ENCODE data around the gene ELOA. TPM values are rescaled to one million over a fixed set of nuclear protein-coding genes. Genes with fewer than 3 reads are reported as not detected.
"Not testable (repeated sequence)": the region's sequence is repeated elsewhere in the genome, so short reads cannot be mapped to it uniquely, and the experiment has no call there.

The ELOA gene
- total RNA-seq, 1 donor = 42.1 TPM

DNA sequence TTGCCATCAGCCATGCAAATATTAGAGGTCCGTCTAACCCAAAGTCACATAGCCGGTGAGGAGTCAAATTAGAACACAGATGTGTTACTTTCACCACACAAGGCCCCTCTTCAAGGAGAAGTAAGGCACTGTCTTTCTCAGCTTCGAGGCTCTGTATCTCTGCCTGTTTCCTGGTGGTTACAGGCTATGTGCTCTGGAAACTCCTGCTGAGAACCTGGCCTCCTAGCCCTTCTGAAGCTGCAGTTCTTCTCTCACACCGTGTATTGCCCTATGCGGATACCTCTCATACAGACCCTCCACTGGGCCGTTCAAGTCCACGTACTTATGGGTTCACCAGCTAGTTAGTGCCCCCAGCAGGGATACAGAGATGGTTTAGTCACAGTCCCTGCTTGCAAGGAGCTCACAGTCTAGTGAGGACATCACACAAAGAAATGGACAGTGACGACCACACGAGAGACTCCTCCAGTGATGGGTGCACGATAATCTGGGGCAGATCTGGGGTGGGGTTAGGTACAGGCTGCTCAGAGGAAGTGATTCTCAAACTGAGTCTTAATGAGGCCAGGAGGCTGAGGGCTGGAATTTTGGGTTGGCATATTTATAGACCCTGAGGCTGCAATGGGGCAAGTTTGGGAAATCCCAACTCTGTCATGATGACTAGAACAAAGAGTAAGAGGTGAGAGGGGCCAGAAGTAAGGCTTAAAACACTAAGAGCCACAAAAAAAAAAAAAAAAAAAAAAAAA, 22.8 kb upstream of the ELOA start:
- Histone ChIP-seq H3K27me3 (ENCODE audit: insufficient read depth, low read length) (no peaks in the 10 kb centered on the region), H3K4me1 (ENCODE audit: insufficient read depth, low read length) (no peaks in the 10 kb centered on the region), H3K4me3 (ENCODE audit: low read length) (no peak overlapping the region), H3K9me3 (ENCODE audit: low read depth, low read length) (no peaks in the 10 kb centered on the region)

DNA sequence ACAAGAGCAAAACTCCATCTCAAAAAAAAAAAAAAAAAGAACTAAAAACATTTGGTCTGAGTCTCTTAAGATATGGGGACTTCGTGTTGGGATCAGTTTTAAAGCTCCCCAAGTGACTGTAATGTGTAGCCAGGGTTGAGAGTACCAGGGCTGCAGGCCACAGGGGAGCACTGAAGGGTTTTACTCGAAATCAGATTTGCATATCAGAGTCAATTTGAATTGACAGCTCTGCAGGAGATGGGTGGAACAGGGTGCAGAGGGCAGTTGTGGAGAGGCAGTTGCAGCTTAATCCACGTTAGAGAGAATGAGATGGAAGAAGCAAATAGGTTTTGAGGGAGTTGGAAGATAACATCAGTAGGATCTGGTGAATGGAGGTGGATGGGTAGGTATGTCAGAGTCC, 20.6 kb upstream of the ELOA start:
- no peak overlapping the region for H3K4me3 ChIP-seq (ENCODE audit: low read length)
- H3K9me3 ChIP-seq (ENCODE audit: low read depth, low read length) = no peaks in the 10 kb centered on the region
- peaks cover 14% of the 10 kb centered on the region for H3K4me1 ChIP-seq (ENCODE audit: insufficient read depth, low read length)
- no peaks in the 10 kb centered on the region for H3K27me3 ChIP-seq (ENCODE audit: insufficient read depth, low read length)

DNA sequence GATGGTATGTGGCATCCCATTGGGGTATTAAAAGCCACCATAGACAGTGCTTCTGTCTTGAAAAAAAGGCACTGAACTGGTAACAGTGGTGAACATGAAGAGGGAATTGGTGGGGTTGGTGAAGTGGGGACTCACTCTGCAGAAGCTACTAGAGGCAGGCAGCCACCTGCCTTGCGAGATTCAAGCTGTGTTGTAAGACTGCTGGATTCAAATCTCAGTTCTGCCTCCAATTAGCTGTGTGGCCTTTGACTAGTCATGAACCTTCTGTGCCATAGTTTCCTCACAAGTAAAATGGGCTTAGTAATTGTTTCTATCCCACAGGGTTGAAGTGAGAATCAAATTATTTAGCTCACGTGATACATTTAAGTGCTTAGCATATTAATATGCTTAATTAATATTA, 16.6 kb upstream of the ELOA start:
- peaks cover 40% of the 10 kb centered on the region for H3K4me1 ChIP-seq (ENCODE audit: insufficient read depth, low read length)
- H3K27me3 ChIP-seq (ENCODE audit: insufficient read depth, low read length) = no peaks in the 10 kb centered on the region
- no peak overlapping the region for H3K4me3 ChIP-seq (ENCODE audit: low read length)
- no peaks in the 10 kb centered on the region for H3K9me3 ChIP-seq (ENCODE audit: low read depth, low read length)

DNA sequence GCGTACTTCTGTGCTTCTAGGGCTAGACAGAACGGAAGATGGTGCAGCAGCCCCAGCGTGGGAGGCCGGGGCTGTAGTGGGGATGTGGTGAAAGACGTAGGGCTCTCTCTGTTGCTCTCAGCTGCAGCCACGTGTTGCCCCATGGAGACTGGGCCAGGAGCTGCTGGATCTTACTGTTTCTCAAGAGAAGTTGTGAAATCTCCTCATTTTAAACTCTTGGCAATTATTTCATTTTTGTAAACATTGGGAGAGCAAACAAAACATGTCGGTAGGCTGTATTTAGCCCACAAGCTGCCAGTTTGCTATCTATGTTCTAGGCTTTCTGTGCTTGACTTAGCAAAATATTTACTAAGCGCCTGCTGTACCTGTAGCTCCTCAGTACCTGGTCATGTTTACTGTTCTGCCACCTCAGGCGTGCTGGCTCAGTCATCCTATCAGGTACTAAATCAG, 15.9 kb upstream of the ELOA start:
- Histone ChIP-seq H3K4me3 (ENCODE audit: low read length) (no peak overlapping the region), H3K4me1 (ENCODE audit: insufficient read depth, low read length) (peaks cover 40% of the 10 kb centered on the region), H3K27me3 (ENCODE audit: insufficient read depth, low read length) (no peaks in the 10 kb centered on the region), H3K9me3 (ENCODE audit: low read depth, low read length) (no peaks in the 10 kb centered on the region)

DNA sequence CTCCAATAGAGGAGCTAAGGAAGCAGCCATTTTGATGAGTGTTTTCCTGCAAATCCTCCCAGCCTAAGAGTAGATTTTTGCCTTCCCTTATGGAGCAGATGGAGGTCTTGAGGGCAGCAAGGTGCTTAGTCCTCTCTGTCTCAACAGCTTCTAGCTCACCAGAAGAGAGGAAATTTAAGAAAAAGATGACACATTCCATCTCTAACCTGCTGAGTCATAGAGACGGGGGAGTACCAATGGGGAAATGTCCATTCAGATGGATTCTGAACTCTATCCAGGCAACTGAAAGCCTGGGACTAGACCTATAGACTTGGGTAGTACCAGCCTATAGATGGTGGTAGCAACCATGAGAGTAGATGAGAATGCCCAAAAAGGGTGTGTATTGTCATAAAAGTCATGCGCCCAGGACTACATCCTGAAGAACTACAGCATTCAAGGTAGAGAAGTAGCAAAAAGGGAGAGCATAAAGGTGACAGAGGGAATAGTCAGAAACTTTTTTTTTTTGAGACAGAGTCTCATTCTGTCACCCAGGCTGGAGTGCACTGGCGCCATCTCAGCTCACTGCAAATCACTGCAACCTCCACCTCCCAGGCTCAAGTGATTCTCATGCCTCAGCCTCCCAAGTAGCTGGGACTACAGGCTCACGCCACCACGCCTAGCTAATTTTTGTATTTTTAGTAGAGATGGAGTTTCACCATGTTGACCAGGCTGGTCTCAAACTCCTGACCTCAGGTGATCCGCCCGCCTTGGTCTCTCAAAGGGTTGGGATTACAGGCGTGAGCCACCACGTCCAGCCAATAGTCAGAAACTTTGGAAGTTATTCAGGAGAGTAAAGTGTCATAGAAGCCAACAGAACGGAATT, 10.7 kb upstream of the ELOA start:
- H3K9me3 ChIP-seq (ENCODE audit: low read depth, low read length) = no peaks in the 10 kb centered on the region
- H3K27me3 ChIP-seq (ENCODE audit: insufficient read depth, low read length) = no peaks in the 10 kb centered on the region
- peaks cover 27% of the 10 kb centered on the region for H3K4me1 ChIP-seq (ENCODE audit: insufficient read depth, low read length)
- no peak overlapping the region for H3K4me3 ChIP-seq (ENCODE audit: low read length)

DNA sequence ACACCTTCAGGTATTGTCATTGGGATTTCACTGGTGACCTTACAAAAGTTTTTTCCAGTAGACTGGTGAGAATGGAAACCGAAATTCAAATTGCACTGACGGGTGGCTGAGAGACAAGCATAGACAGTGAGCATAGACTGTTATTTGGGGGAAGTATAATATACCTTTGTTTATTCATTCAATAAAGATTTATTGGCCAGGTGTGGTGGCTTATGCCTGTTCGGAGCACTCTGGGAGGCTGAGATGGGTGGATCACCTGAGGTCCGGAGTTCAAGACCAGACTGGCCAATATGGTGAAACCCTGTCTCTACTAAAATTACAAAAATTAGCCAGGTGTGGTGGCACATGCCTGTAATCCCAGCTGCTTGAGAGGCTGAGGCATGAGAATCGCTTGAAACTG, 10.0 kb upstream of the ELOA start:
- not testable (repeated sequence) for H3K9me3 ChIP-seq (ENCODE audit: low read depth, low read length); H3K27me3 ChIP-seq (ENCODE audit: insufficient read depth, low read length); H3K4me3 ChIP-seq (ENCODE audit: low read length)
- H3K4me1 ChIP-seq (ENCODE audit: insufficient read depth, low read length) = peaks cover 20% of the 10 kb centered on the region

DNA sequence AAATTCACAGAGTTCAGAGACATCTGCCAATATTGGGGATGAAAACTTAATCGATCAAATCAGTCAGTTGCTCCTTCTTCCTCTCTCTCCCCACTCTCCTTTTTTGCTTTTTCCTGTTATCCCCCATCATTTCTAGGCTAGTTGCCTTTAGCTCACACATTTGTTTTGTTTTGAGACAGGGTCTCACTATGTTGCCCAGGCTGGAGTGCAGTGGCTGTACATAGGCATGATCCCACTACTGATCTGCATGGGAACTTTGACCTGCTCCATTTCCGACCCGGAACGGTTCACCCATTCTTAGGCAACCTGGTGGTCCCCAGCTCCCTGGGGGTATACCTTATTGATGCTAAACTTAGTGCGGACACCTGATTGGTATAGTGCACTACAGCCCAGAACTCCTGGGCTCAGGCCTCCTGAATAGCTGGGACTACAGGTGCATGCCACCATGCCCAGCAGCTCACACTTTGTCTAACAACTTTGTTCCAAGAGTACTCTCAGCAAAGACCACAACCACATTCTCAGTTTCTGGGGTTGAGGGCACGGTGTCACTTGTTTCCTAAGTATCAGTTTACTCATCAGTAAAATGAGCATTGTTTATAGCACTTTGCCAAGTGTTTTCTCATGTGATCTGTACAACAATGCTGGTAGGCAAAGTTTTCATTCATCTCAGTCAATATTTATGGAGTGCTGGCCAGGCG, 6.7 kb upstream of the ELOA start:
- Histone ChIP-seq H3K9me3 (ENCODE audit: low read depth, low read length) (no peaks in the 10 kb centered on the region), H3K27me3 (ENCODE audit: insufficient read depth, low read length) (no peaks in the 10 kb centered on the region), H3K4me1 (ENCODE audit: insufficient read depth, low read length) (no peaks in the 10 kb centered on the region), H3K4me3 (ENCODE audit: low read length) (no peak overlapping the region)

DNA sequence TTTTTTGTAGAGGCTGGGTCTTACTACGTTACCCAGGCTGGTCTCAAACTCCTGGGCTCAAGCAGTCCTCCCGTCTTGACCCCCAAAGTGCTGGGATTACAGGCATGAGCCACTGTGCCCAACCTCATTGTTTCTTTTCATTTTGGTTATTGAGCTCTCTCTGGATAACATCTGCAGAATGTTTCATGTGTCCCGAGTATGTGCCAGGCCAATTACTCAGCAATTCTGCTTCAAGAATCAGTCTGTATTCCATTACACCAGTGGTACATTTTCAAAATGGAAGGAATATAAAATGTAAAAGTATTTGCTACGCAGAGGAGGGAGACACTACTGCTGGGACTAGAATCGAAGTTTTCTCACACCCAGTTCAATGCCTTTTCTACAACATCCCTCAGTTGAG, 1.7 kb upstream of the ELOA start:
- H3K9me3 ChIP-seq (ENCODE audit: low read depth, low read length) = no peaks in the 10 kb centered on the region

DNA sequence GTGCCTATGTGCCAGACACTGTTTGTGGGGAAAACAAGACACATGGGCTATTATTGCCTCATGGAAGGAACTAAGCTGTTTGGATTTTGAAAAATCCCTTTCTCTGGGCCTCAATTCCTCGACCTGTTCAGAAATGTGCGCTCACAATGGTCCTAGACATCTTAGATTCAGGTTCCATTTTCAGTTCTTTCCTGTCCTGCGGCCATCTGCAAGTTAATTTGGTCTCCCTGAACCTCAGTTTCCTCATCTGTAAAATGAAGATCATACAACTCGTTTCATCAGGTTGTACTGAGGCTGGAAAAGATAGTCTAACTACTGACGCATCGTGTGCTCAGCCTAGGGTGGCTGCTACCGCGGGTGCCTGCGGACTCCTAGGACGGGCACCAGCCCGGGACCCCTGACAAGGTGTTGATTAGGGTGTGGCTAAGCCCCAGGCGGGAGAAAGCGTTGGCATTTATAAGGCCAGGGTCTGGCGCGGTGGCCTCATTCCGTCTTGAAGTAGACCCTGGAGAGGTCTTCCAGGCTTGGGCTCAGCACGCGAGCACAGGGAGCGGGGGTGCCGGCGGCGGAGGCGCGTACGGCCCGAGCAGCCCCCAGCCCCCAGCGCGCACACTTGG, 493 bp upstream of the ELOA start:
- H3K4me1 ChIP-seq (ENCODE audit: insufficient read depth, low read length) = peaks cover 24% of the 10 kb centered on the region
- peak overlapping the region; percentile 87 for H3K4me3 ChIP-seq (ENCODE audit: low read length)
- H3K27me3 ChIP-seq (ENCODE audit: insufficient read depth, low read length) = no peaks in the 10 kb centered on the region
- no peaks in the 10 kb centered on the region for H3K9me3 ChIP-seq (ENCODE audit: low read depth, low read length)

More for the DNA sequence above, 1.7 kb upstream of the ELOA start:
- H3K27me3 ChIP-seq (ENCODE audit: insufficient read depth, low read length) = no peaks in the 10 kb centered on the region
- H3K4me1 ChIP-seq (ENCODE audit: insufficient read depth, low read length) = peaks cover 24% of the 10 kb centered on the region
- no peak overlapping the region for H3K4me3 ChIP-seq (ENCODE audit: low read length)

DNA sequence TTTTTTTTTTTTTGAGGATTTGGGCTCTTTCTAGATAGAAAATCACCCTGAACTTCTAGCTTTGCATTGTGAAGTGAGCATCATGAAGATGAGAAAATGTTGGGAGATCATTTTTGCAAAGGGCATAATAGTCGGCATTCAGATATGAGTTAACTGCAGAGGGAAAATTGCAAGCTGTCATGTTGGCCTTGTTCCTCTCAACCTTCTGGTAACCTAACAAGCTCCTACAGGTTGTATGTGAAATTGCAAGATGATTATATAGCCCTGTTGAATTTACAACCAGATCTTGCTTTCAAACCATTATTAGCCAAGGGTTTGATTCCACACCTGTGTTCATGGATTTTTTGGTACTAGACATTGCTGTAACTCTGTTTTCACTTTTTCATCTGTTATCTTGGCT, 2.2 kb downstream of the ELOA start:
- Histone ChIP-seq H3K4me3 (ENCODE audit: low read length) (no peak overlapping the region), H3K9me3 (ENCODE audit: low read depth, low read length) (no peaks in the 10 kb centered on the region), H3K4me1 (ENCODE audit: insufficient read depth, low read length) (peaks cover 24% of the 10 kb centered on the region), H3K27me3 (ENCODE audit: insufficient read depth, low read length) (no peaks in the 10 kb centered on the region)

DNA sequence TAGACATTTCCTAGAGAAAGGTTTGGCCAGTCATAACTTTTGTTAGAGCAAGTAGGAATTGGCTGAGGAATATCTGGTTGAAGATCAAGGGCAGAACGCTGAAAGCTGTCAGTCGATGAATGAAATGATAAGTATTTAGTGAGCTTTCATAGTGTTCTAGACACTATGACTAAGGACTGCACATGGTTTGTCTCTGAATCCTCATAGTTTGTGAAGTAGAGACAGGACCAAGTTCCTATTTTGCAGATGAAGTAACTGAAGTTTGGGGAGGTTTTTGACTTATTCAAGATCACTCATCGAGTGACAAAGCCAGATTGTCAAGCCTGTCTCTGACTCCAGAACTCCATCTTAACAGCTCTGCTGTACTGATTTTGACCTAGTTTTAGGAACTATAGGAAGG, 4.7 kb downstream of the ELOA start:
- H3K9me3 ChIP-seq (ENCODE audit: low read depth, low read length) = no peaks in the 10 kb centered on the region
- no peak overlapping the region for H3K4me3 ChIP-seq (ENCODE audit: low read length)
- H3K4me1 ChIP-seq (ENCODE audit: insufficient read depth, low read length) = peaks cover 19% of the 10 kb centered on the region
- H3K27me3 ChIP-seq (ENCODE audit: insufficient read depth, low read length) = no peaks in the 10 kb centered on the region

DNA sequence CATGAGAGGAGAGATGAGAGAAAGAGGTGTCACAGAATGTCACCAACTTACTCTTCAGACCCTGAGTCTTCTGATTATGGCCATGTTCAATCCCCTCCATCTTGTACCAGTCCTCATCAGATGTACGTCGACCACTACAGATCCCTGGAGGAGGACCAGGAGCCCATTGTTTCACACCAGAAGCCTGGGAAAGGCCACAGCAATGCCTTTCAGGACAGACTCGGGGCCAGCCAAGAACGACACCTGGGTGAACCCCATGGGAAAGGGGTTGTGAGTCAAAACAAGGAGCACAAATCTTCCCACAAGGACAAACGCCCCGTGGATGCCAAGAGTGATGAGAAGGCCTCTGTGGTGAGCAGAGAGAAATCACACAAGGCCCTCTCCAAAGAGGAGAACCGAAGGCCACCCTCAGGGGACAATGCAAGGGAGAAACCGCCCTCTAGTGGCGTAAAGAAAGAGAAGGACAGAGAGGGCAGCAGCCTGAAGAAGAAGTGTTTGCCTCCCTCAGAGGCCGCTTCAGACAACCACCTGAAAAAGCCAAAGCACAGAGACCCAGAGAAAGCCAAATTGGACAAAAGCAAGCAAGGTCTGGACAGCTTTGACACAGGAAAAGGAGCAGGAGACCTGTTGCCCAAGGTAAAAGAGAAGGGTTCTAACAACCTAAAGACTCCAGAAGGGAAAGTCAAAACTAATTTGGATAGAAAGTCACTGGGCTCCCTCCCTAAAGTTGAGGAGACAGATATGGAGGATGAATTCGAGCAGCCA, 8.0 kb downstream of the ELOA start:
- H3K4me1 ChIP-seq (ENCODE audit: insufficient read depth, low read length) = no peaks in the 10 kb centered on the region
- H3K27me3 ChIP-seq (ENCODE audit: insufficient read depth, low read length) = no peaks in the 10 kb centered on the region
- no peak overlapping the region for H3K4me3 ChIP-seq (ENCODE audit: low read length)
- no peaks in the 10 kb centered on the region for H3K9me3 ChIP-seq (ENCODE audit: low read depth, low read length)

DNA sequence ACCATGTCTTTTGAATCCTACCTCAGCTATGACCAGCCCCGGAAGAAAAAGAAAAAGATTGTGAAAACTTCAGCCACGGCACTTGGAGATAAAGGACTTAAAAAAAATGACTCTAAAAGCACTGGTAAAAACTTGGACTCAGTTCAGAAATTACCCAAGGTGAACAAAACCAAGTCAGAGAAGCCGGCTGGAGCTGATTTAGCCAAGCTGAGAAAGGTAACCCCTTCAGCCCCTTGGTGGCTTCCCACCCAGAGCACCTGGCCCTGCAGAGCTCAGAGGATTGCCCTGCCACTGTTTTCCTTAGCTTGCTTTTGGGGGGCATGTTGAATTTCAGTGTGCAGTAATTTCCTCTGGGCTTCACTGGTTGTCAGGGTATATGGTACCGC, 8.5 kb downstream of the ELOA start:
- Histone ChIP-seq H3K4me1 (ENCODE audit: insufficient read depth, low read length) (no peaks in the 10 kb centered on the region), H3K4me3 (ENCODE audit: low read length) (no peak overlapping the region), H3K27me3 (ENCODE audit: insufficient read depth, low read length) (no peaks in the 10 kb centered on the region), H3K9me3 (ENCODE audit: low read depth, low read length) (no peaks in the 10 kb centered on the region)

DNA sequence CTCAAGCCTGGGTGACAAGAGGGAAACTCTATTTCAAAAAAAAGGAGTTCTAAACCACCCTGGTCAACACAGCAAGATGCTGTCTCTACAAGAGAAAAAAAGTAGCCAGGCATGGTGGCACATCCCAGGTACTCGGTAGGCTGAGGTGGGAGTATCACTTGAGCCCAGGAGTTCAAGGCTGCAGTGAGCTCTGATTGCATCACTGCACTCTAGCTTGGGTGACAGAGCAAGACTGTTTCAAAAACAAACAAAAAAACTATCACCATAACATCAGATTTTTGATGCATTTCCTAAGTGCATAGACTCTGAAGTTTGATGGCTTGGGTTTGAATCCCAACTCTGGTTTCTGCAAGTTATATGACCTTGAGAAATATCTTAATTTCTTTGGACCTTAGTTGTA, 9.6 kb downstream of the ELOA start:
- Histone ChIP-seq H3K4me3 (ENCODE audit: low read length) (no peak overlapping the region), H3K9me3 (ENCODE audit: low read depth, low read length) (no peaks in the 10 kb centered on the region), H3K4me1 (ENCODE audit: insufficient read depth, low read length) (no peaks in the 10 kb centered on the region), H3K27me3 (ENCODE audit: insufficient read depth, low read length) (no peaks in the 10 kb centered on the region)
